HUDEP-2 (cell line): ENCODE results near the gene NSUN2.
"Not testable (repeated sequence)": the region's sequence is repeated elsewhere in the genome, so short reads cannot be mapped to it uniquely, and the experiment has no call there.

Experiments used
- DNase-seq, 76 experiments: peaks; one replicate each; lab custom pipeline; 2025; ENCODE audit not compliant: unreplicated experiment in 76 of 76; lab: John Stamatoyannopoulos, UW

The NSUN2 gene

GRCh38 chr5:6585168-6585567, 47.7 kb downstream of the NSUN2 start:
- no peak for DNase-seq

GRCh38 chr5:6584727-6585126, 48.1 kb downstream of the NSUN2 start:
- no peak for DNase-seq

GRCh38 chr5:6584101-6584645, 48.7 kb downstream of the NSUN2 start:
- no peak for DNase-seq

- DNase-seq: peak in 2 of 76 experiments; percentile 7 to 10
Measured at GRCh38 chr5:6583049-6583880, 49.6 kb downstream of the NSUN2 start.

GRCh38 chr5:6582507-6583048, 50.3 kb downstream of the NSUN2 start:
- DNase-seq: no peak

- no peak for DNase-seq
Measured at GRCh38 chr5:6581559-6582426, 51.1 kb downstream of the NSUN2 start.

GRCh38 chr5:6581090-6581489, 51.8 kb downstream of the NSUN2 start:
- no peak for DNase-seq

- DNase-seq: no peak
Measured at GRCh38 chr5:6579535-6579934, 53.3 kb downstream of the NSUN2 start.

- DNase-seq: no peak
Measured at GRCh38 chr5:6578676-6579343, 54.0 kb downstream of the NSUN2 start.

GRCh38 chr5:6576861-6577501, 55.9 kb downstream of the NSUN2 start:
- DNase-seq: peak in 18 of 76 experiments; percentile 2 to 23 (median 10)

- DNase-seq: no peak
Measured at GRCh38 chr5:6574537-6575245, 58.2 kb downstream of the NSUN2 start.

- DNase-seq: no peak
Measured at GRCh38 chr5:6574111-6574510, 58.7 kb downstream of the NSUN2 start.

- no peak for DNase-seq
Measured at GRCh38 chr5:6573651-6574101, 59.2 kb downstream of the NSUN2 start.

- no peak for DNase-seq
Measured at GRCh38 chr5:6572825-6573380, 59.9 kb downstream of the NSUN2 start.

GRCh38 chr5:6572086-6572824, 60.6 kb downstream of the NSUN2 start:
- no peak for DNase-seq

- not testable (repeated sequence) for DNase-seq
Measured at GRCh38 chr5:6571607-6572006, 61.2 kb downstream of the NSUN2 start.

- DNase-seq: no peak
Measured at GRCh38 chr5:6570530-6570929, 62.3 kb downstream of the NSUN2 start.

- DNase-seq: no peak
Measured at GRCh38 chr5:6568889-6569288, 64.0 kb downstream of the NSUN2 start.
